Measurements from ENCODE around the gene SORBS1. TPM values are rescaled to one million over a fixed set of nuclear protein-coding genes. Genes with fewer than 3 reads are reported as not detected.

SORBS1 gene
- total and polyA plus RNA-seq, 2 of the 13 experiments (the other 11 are each of a cell fraction or from before 2014, with no cell fraction given), result 16.8 to 39.8 TPM

DNA sequence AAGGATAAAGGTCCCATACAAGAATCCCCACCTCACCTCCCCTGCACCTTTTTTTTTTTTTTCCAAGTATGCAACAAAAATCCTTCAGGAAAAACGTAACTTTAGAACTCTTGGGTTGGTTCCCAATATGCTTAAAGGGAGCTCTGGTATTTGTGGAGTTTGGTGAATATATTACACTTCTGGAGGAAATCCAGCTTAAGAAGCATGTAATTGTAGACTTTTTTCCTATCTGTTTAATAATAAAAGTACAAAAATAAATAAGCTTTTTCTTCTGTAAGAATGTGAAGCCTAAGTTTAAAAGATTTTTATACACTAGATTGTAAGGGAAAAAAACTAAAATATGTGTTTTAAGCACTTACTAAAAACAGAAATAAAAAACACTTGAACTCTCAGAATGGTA, 102.3 kb downstream of the SORBS1 start:
- TF ChIP-seq GATAD2A (CRISPR knock-in tag; IDR thresholded peaks at IDR 0.05) (0 out of 2 replicates have a peak, but pooled peaks have one; percentile 7), ZBTB21 (CRISPR knock-in tag; IDR thresholded peaks at IDR 0.05) (no peak)
- H3K79me2 ChIP-seq (ENCODE audit: insufficient read depth, low read length), result peaks cover 20% of the 10 kb centered on the region
- WGBS (ENCODE audit: low lambda C conversion rate), result 83% methylated on average over 1 of the region's 1 CpG
- peaks cover 97% of the 10 kb centered on the region for H3K4me1 ChIP-seq (ENCODE audit: insufficient read depth, low read length)
- H3K27ac ChIP-seq (ENCODE audit: extremely low read length, insufficient read depth, low read length), result peak overlapping the region; percentile 95
- H3K9ac ChIP-seq (ENCODE audit: insufficient read depth, low read depth, low read length), result peak overlapping the region; percentile 29; the same call in 1 of the 2 replicates
- FAIRE-seq (no peak), DNase-seq (ENCODE audit: low spot score) (no peak), ATAC-seq (no peak)
- 0 out of 2 replicates have a peak overlapping the region, but pooled peaks have one; percentile 31 for H3K4me2 ChIP-seq (ENCODE audit: low read depth, low read length)
- no TSS peak for BruUV-seq (replicated peaks)
- H3K27me3 ChIP-seq (ENCODE audit: control insufficient read depth in 1 of 2, insufficient read depth in 2 of 2, low read length in 2 of 2), result no peaks in the 10 kb centered on the region
- ChIA-PET POLR2A (interaction anchor here (1.0 to 1.6 kb wide), 4 partner anchors 8 to 102 kb away, joined by 3 to 7 read pairs (median 4); partner anchors contain the start of gene SORBS1), CTCF (ENCODE audit: low intra/inter-chr PET ratio, low total read pairs) (no interaction called here)
- no peak overlapping the region for H2AFZ ChIP-seq (ENCODE audit: low read length)
- no peak overlapping the region for H3K4me3 ChIP-seq (replicated peaks in 1 of 3; ENCODE audit: insufficient read depth in 1 of 3, low read depth in 2 of 3, low read length in 3 of 3)
- intact Hi-C loops (cut with micrococcal nuclease; ENCODE audit: unreplicated experiment) (loop anchor here (1.0 kb wide), 1 partner anchor 8 kb away; no protein-coding TSS in a partner anchor), in situ Hi-C loops (cut with HindIII; ENCODE audit: extremely low pct_ligation_motif_present, low pct_unique_long_range_greater_than_20kb) (no loop called here)
- H3K36me3 ChIP-seq (replicated peaks in 1 of 2; ENCODE audit: control insufficient read depth in 1 of 2, insufficient read depth in 2 of 2, low read length in 2 of 2), result peaks cover 0 to 4% of the 10 kb centered on the region in 2 experiments; a peak in 4 of 5 replicates
- H4K20me1 ChIP-seq (ENCODE audit: insufficient read depth, low read length), result no peaks in the 10 kb centered on the region
- no peaks in the 10 kb centered on the region for H3K9me3 ChIP-seq (ENCODE audit: low read length)

GRCh38 chr10:95458014-95458413, 103.2 kb downstream of the SORBS1 start:
- FAIRE-seq (no peak), DNase-seq (ENCODE audit: low spot score) (peak; percentile 70), ATAC-seq (peak; percentile 84)
- Histone ChIP-seq H3K4me2 (ENCODE audit: low read depth, low read length) (peak overlapping the region; percentile 69), H3K4me3 (replicated peaks in 1 of 3; ENCODE audit: insufficient read depth in 1 of 3, low read depth in 2 of 3, low read length in 3 of 3) (peak overlapping the region in 2 of 3 experiments; percentile 13 to 50; a peak in 1 of 6 replicates), H4K20me1 (ENCODE audit: insufficient read depth, low read length) (no peaks in the 10 kb centered on the region), H2AFZ (ENCODE audit: low read length) (no peak overlapping the region), H3K36me3 (replicated peaks in 1 of 2; ENCODE audit: control insufficient read depth in 1 of 2, insufficient read depth in 2 of 2, low read length in 2 of 2) (peaks cover 0 to 4% of the 10 kb centered on the region in 2 experiments; a peak in 3 of 5 replicates), H3K4me1 (ENCODE audit: insufficient read depth, low read length) (peaks cover 96% of the 10 kb centered on the region), H3K27ac (ENCODE audit: extremely low read length, insufficient read depth, low read length) (peak overlapping the region; percentile 95), H3K27me3 (ENCODE audit: control insufficient read depth in 1 of 2, insufficient read depth in 2 of 2, low read length in 2 of 2) (no peaks in the 10 kb centered on the region), H3K9me3 (ENCODE audit: low read length) (no peaks in the 10 kb centered on the region), H3K9ac (ENCODE audit: insufficient read depth, low read depth, low read length) (peak overlapping the region; percentile 67), H3K79me2 (ENCODE audit: insufficient read depth, low read length) (peaks cover 20% of the 10 kb centered on the region)
- in situ Hi-C loops (cut with HindIII; ENCODE audit: extremely low pct_ligation_motif_present, low pct_unique_long_range_greater_than_20kb) (no loop called here), intact Hi-C loops (cut with micrococcal nuclease; ENCODE audit: unreplicated experiment) (no loop called here)
- POLR2A ChIA-PET, result interaction anchor here (0.6 to 1.1 kb wide), 3 partner anchors 18 to 103 kb away, joined by 3 read pairs; partner anchors contain the start of gene SORBS1
- CTCF ChIA-PET (ENCODE audit: low intra/inter-chr PET ratio, low total read pairs), result no interaction called here
- no TSS peak for BruUV-seq (replicated peaks)
- WGBS (ENCODE audit: low lambda C conversion rate), result 6% methylated on average over 2 of the region's 2 CpGs
- peak; percentile 39; the same call in 1 of the 2 replicates for TF ChIP-seq ZNF12 (CRISPR knock-in tag; IDR thresholded peaks at IDR 0.05)
- TF ChIP-seq SP1 (IDR thresholded peaks at IDR 0.05), result no peak
- TF ChIP-seq SP1 (CRISPR knock-in tag; IDR thresholded peaks at IDR 0.05), result no peak
- TF ChIP-seq ZNF510 (CRISPR knock-in tag; IDR thresholded peaks at IDR 0.05; ENCODE audit: low read depth), result no peak
- TF ChIP-seq ZNF543 (CRISPR knock-in tag; IDR thresholded peaks at IDR 0.05), result peak; percentile 70; the same call in 1 of the 2 replicates
- TF ChIP-seq ZNF230 (CRISPR knock-in tag; IDR thresholded peaks at IDR 0.05), result peak; percentile 37; the same call in 1 of the 2 replicates
- TF ChIP-seq, protein P1, sequence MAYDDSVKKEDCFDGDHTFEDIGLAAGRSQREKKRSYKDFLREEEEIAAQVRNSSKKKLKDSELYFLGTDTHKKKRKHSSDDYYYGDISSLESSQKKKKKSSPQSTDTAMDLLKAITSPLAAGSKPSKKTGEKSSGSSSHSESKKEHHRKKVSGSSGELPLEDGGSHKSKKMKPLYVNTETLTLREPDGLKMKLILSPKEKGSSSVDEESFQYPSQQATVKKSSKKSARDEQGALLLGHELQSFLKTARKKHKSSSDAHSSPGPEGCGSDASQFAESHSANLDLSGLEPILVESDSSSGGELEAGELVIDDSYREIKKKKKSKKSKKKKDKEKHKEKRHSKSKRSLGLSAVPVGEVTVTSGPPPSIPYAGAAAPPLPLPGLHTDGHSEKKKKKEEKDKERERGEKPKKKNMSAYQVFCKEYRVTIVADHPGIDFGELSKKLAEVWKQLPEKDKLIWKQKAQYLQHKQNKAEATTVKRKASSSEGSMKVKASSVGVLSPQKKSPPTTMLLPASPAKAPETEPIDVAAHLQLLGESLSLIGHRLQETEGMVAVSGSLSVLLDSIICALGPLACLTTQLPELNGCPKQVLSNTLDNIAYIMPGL (CRISPR knock-in tag; IDR thresholded peaks at IDR 0.05; ENCODE audit: borderline replicate concordance in 1 of 2, low read depth in 1 of 2), result peak in 1 of 2 experiments; percentile 51; a peak in 2 of 4 replicates
- TF ChIP-seq, protein P2, sequence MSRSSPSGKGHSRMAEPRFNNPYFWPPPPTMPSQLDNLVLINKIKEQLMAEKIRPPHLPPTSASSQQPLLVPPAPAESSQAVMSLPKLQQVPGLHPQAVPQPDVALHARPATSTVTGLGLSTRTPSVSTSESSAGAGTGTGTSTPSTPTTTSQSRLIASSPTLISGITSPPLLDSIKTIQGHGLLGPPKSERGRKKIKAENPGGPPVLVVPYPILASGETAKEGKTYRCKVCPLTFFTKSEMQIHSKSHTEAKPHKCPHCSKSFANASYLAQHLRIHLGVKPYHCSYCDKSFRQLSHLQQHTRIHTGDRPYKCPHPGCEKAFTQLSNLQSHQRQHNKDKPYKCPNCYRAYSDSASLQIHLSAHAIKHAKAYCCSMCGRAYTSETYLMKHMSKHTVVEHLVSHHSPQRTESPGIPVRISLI (CRISPR knock-in tag; IDR thresholded peaks at IDR 0.05; ENCODE audit: borderline replicate concordance), result 0 out of 2 replicates have a peak, but pooled peaks have one; percentile 54
- TF ChIP-seq FOXJ3 (CRISPR knock-in tag; IDR thresholded peaks at IDR 0.05; ENCODE audit: borderline replicate concordance), result 0 out of 2 replicates have a peak, but pooled peaks have one; percentile 38
- TF ChIP-seq LCORL (IDR thresholded peaks at IDR 0.05), result no peak
- TF ChIP-seq LCORL (CRISPR knock-in tag; IDR thresholded peaks at IDR 0.05), result peak; percentile 51; the same call in 1 of the 2 replicates
- peak; percentile 6; the same call in 1 of the 2 replicates for TF ChIP-seq AKAP8 (CRISPR knock-in tag; IDR thresholded peaks at IDR 0.05)
